T-helper 2 cell treated with Interferon-gamma antibody and Interleukin-4, amounts not matched to agents 100 ng/mL and 5 ng/mL, for 36 hours (primary cell): ENCODE measurements around the gene HUS1B. TPM values are rescaled to one million over a fixed set of nuclear protein-coding genes. Genes with fewer than 3 reads are reported as not detected.
"Not testable (repeated sequence)": the region's sequence is repeated elsewhere in the genome, so short reads cannot be mapped to it uniquely, and the experiment has no call there.

Source experiments
- intact Hi-C: fragments of 100-400 bp; cut with micrococcal nuclease; formaldehyde crosslinking; loops from one replicate; pipeline ENCODE4 v1.15.1; 2023
- total RNA-seq: library from RNA; stranded (reverse); gene quantifications from 2 replicates; pipeline ENCODE4 v1.2.3, GENCODE V29; 2022

Gene HUS1B
- total RNA-seq, 1 donor from 2014 or later = 1.3 TPM

GRCh38 chr6:679282-679681 is 22.4 kb upstream of the HUS1B start:
- intact Hi-C loops = no loop called here

GRCh38 chr6:678520-678919 is 21.6 kb upstream of the HUS1B start:
- intact Hi-C loops = no loop called here

GRCh38 chr6:677919-678318 is 21.0 kb upstream of the HUS1B start:
- intact Hi-C loops = no loop called here

GRCh38 chr6:674956-675355 is 18.1 kb upstream of the HUS1B start:
- intact Hi-C loops = no loop called here

- intact Hi-C loops = no loop called here
These were observed 17.5 kb upstream of the HUS1B start for GRCh38 chr6:674406-674805.

- intact Hi-C loops = no loop called here
These were observed 10.5 kb upstream of the HUS1B start for GRCh38 chr6:667253-667927.

- intact Hi-C loops = no loop called here
These were observed 8.7 kb upstream of the HUS1B start for GRCh38 chr6:665403-666267.

GRCh38 chr6:663788-664187 is 6.9 kb upstream of the HUS1B start:
- intact Hi-C loops = not testable (repeated sequence)

GRCh38 chr6:659716-660581 is 3.0 kb upstream of the HUS1B start:
- intact Hi-C loops = no loop called here

- intact Hi-C loops = no loop called here
These were observed 1.3 kb upstream of the HUS1B start for GRCh38 chr6:658244-658643.

- intact Hi-C loops = no loop called here
These were observed 843 bp upstream of the HUS1B start for GRCh38 chr6:657743-658142.

GRCh38 chr6:654136-654535 is 2.8 kb downstream of the HUS1B start:
- intact Hi-C loops = no loop called here

GRCh38 chr6:652865-653264 is 4.0 kb downstream of the HUS1B start:
- intact Hi-C loops = no loop called here

GRCh38 chr6:650098-650497 is 6.8 kb downstream of the HUS1B start:
- intact Hi-C loops = no loop called here

- intact Hi-C loops = no loop called here
These were observed 14.1 kb downstream of the HUS1B start for GRCh38 chr6:642805-643204.

- intact Hi-C loops = no loop called here
These were observed 15.5 kb downstream of the HUS1B start for GRCh38 chr6:641225-641985.

GRCh38 chr6:636488-636887 is 20.4 kb downstream of the HUS1B start:
- intact Hi-C loops = no loop called here

GRCh38 chr6:635233-635632 is 21.7 kb downstream of the HUS1B start:
- intact Hi-C loops = no loop called here

- intact Hi-C loops = no loop called here
These were observed 23.3 kb downstream of the HUS1B start for GRCh38 chr6:633611-634010.

GRCh38 chr6:628766-629165 is 28.1 kb downstream of the HUS1B start:
- intact Hi-C loops = no loop called here

GRCh38 chr6:626236-626635 is 30.7 kb downstream of the HUS1B start:
- intact Hi-C loops = no loop called here
